ENCODE results near the gene NIN. TPM values are rescaled to one million over a fixed set of nuclear protein-coding genes. Genes with fewer than 3 reads are reported as not detected.

The NIN gene
- total RNA-seq, 1 experiment from 2014 or later, result 16.9 TPM

GRCh38 chr14:50844391-50844790, 13.4 kb upstream of the NIN start:
- peaks cover 3% of the 10 kb centered on the region for H3K27me3 Mint-ChIP-seq (ENCODE audit: insufficient read depth, unreplicated experiment)
- Histone ChIP-seq H3K36me3 (ENCODE audit: control insufficient read depth, insufficient read depth, low read length) (no peaks in the 10 kb centered on the region), H3K4me3 (ENCODE audit: low read depth, low read length) (no peak overlapping the region), H3K4me1 (no peaks in the 10 kb centered on the region), H3K27me3 (replicated peaks; ENCODE audit: control insufficient read depth, insufficient read depth, low read length) (no peaks in the 10 kb centered on the region; the same call in 1 of the 2 replicates), H3K9me3 (no peaks in the 10 kb centered on the region)
- BruUV-seq (replicated peaks), result no TSS peak
- ChIA-PET POLR2A (no interaction called here), CTCF (no interaction called here)
- no peak overlapping the region for H3K27ac Mint-ChIP-seq (ENCODE audit: unreplicated experiment)
- TF ChIP-seq CTCF (IDR thresholded peaks at IDR 0.05; ENCODE audit: insufficient read depth in 1 of 2, low read depth in 1 of 2, low read length in 1 of 2, severe bottlenecking in 1 of 2, unreplicated experiment in 1 of 2), result no peak
- intact Hi-C loops (cut with micrococcal nuclease; ENCODE audit: unreplicated experiment), result no loop called here
- no peak for DNase-seq
- no peaks in the 10 kb centered on the region for H3K4me1 Mint-ChIP-seq (ENCODE audit: low read depth, unreplicated experiment)
- H3K9me3 Mint-ChIP-seq (ENCODE audit: unreplicated experiment), result no peaks in the 10 kb centered on the region
- H3K4me3 Mint-ChIP-seq (ENCODE audit: unreplicated experiment), result no peak overlapping the region
- H3K36me3 Mint-ChIP-seq (ENCODE audit: insufficient read depth, unreplicated experiment), result no peaks in the 10 kb centered on the region

GRCh38 chr14:50839691-50840090, 8.7 kb upstream of the NIN start:
- ChIA-PET CTCF (interaction anchor here (3.1 kb wide), 1 partner anchor 21 kb away, joined by 13 read pairs; no protein-coding TSS in a partner anchor), POLR2A (interaction anchor here (0.6 kb wide), 1 partner anchor 1115 kb away, joined by 3 read pairs; no protein-coding TSS in a partner anchor)
- H3K27ac Mint-ChIP-seq (ENCODE audit: unreplicated experiment), result no peak overlapping the region
- Histone ChIP-seq H3K36me3 (ENCODE audit: control insufficient read depth, insufficient read depth, low read length) (no peaks in the 10 kb centered on the region), H3K4me3 (ENCODE audit: low read depth, low read length) (no peak overlapping the region), H3K4me1 (no peaks in the 10 kb centered on the region), H3K9me3 (no peaks in the 10 kb centered on the region), H3K27me3 (replicated peaks; ENCODE audit: control insufficient read depth, insufficient read depth, low read length) (peaks cover 2% of the 10 kb centered on the region; the same call in 1 of the 2 replicates)
- BruUV-seq (replicated peaks), result no TSS peak
- H3K27me3 Mint-ChIP-seq (ENCODE audit: insufficient read depth, unreplicated experiment), result peaks cover 13% of the 10 kb centered on the region
- no peaks in the 10 kb centered on the region for H3K9me3 Mint-ChIP-seq (ENCODE audit: unreplicated experiment)
- DNase-seq, result no peak
- H3K4me1 Mint-ChIP-seq (ENCODE audit: low read depth, unreplicated experiment), result no peaks in the 10 kb centered on the region
- H3K36me3 Mint-ChIP-seq (ENCODE audit: insufficient read depth, unreplicated experiment), result no peaks in the 10 kb centered on the region
- no peak for TF ChIP-seq CTCF (IDR thresholded peaks at IDR 0.05; ENCODE audit: insufficient read depth in 1 of 2, low read depth in 1 of 2, low read length in 1 of 2, severe bottlenecking in 1 of 2, unreplicated experiment in 1 of 2)
- intact Hi-C loops (cut with micrococcal nuclease; ENCODE audit: unreplicated experiment), result no loop called here
- no peak overlapping the region for H3K4me3 Mint-ChIP-seq (ENCODE audit: unreplicated experiment)

DNA sequence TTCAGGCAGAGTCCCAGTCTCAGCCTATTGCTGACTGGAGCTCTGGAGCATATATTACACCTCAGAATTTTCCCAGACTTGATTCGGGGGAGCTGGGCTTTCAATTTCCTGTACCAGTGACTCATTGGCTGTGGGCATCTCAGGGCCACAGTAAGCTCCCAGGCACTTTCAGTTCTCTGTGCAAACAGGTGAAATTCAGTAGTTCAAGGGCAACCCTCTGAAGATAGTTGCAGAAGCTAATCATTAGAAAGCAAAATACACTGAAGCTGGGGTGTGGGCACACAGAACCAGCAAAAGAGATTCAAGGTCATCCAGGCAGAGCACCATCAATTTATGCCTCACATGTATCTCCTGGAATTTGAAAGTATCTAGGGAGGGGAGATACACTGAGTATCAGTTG, 8.1 kb upstream of the NIN start:
- Mint-ChIP-seq H3K27ac (ENCODE audit: unreplicated experiment) (no peak overlapping the region), H3K4me1 (ENCODE audit: low read depth, unreplicated experiment) (no peaks in the 10 kb centered on the region), H3K36me3 (ENCODE audit: insufficient read depth, unreplicated experiment) (no peaks in the 10 kb centered on the region), H3K9me3 (ENCODE audit: unreplicated experiment) (no peaks in the 10 kb centered on the region), H3K4me3 (ENCODE audit: unreplicated experiment) (no peak overlapping the region), H3K27me3 (ENCODE audit: insufficient read depth, unreplicated experiment) (peaks cover 16% of the 10 kb centered on the region)
- Histone ChIP-seq H3K27me3 (replicated peaks; ENCODE audit: control insufficient read depth, insufficient read depth, low read length) (peaks cover 2% of the 10 kb centered on the region; the same call in 1 of the 2 replicates), H3K36me3 (ENCODE audit: control insufficient read depth, insufficient read depth, low read length) (no peaks in the 10 kb centered on the region), H3K4me3 (ENCODE audit: low read depth, low read length) (no peak overlapping the region), H3K4me1 (peaks cover 4% of the 10 kb centered on the region; the same call in 1 of the 2 replicates), H3K9me3 (no peaks in the 10 kb centered on the region)
- no TSS peak for BruUV-seq (replicated peaks)
- POLR2A ChIA-PET, result no interaction called here
- TF ChIP-seq CTCF (IDR thresholded peaks at IDR 0.05; ENCODE audit: insufficient read depth in 1 of 2, low read depth in 1 of 2, low read length in 1 of 2, severe bottlenecking in 1 of 2, unreplicated experiment in 1 of 2), result no peak
- intact Hi-C loops (cut with micrococcal nuclease; ENCODE audit: unreplicated experiment), result no loop called here
- CTCF ChIA-PET, result interaction anchor here (3.1 kb wide), 1 partner anchor 21 kb away, joined by 13 read pairs; no protein-coding TSS in a partner anchor
- no peak for DNase-seq
